Measurements from ENCODE around the gene KLK11.

The KLK11 gene, protein sequence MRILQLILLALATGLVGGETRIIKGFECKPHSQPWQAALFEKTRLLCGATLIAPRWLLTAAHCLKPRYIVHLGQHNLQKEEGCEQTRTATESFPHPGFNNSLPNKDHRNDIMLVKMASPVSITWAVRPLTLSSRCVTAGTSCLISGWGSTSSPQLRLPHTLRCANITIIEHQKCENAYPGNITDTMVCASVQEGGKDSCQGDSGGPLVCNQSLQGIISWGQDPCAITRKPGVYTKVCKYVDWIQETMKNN

DNA sequence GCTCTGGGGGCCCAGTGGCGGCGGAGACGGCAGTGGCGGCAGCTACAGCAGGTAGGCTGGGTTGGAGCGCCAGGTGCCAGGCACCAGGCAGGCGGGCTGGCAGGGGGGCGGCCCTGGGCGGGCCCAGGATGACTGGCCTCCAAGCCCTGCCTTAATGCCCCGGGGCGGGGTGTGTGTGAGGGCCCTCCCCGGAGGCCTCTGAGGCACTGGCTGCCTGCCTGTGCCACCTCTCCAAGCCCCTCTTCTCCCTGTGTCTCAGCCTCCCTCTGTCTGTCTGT lies at the start of gene KLK11:
Gene KLK11 (minus strand): TSS at position 63 of the 278 bp plus-strand sequence. CDS start 985 bp downstream, outside the sequence.
- DNase-seq: no peak

DNA sequence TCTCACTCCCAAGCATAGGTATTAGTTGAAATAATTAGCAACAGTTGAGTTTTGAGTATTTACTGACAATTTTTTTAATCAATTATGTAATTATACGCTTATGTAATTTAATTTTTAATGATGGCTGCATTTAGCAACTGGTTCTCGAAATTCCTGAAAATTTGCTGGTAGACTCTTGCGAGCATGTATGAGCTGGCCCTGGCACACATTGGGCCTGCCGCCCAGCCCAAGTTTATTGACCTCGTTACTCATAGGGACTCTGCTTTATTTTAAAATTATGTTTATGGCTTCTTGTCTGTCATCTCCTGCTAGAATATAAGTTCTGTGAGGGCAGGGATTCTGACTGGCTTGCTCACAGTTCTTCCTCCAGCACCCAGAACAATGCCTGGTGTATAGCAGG lies 49.6 kb upstream of the KLK11 start:
- no peak for DNase-seq

DNA sequence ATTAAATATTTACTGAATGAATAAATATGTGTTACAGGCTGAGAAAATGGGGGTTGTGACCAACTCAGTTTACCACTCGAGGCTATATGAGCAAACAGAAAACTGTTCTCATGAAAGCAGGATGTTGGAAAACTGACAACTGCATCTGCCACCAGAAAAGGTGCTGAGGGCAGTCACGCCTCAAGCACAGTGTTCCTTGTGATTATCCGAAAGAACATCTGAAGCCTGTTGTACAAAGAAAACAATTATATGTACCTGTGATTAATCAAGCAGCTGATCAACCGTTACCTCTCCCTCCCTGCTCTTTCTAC lies 44.6 kb upstream of the KLK11 start:
- DNase-seq: no peak

DNA sequence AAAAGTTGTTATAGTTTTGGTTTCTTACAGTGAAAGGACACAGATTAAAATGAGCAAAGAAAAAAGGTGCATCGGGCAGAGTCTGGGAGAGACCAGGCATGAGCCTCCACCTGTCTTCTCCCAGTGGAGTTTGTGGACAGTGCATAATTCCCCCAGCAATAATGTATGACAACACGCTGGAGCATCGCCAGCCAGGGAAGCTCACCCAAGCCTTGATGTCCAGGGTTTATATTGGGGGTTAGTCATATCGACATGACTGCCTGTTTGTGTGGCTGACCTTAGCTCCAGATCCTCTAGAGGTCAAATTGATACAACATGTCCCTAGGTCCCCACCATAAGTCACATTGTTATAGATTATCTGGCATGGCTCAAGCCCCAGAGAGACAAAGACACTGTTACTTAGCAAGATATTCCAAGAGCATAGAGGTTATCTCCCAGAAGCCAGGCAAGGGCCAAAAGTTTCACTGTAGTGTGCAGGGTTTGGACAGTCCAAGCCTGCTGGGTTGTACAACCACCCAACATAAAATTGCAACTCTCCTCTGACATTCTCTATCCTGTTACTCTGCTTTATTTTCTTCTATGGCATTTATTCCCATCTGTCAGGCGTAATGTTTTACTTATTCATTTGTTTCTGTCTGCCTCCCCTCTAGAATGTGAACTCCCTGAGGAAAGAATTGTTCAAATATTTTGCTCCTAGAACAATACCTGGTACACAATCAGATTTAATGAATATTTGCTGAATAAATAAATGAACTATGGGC lies 44.1 kb upstream of the KLK11 start:
- DNase-seq: no peak

DNA sequence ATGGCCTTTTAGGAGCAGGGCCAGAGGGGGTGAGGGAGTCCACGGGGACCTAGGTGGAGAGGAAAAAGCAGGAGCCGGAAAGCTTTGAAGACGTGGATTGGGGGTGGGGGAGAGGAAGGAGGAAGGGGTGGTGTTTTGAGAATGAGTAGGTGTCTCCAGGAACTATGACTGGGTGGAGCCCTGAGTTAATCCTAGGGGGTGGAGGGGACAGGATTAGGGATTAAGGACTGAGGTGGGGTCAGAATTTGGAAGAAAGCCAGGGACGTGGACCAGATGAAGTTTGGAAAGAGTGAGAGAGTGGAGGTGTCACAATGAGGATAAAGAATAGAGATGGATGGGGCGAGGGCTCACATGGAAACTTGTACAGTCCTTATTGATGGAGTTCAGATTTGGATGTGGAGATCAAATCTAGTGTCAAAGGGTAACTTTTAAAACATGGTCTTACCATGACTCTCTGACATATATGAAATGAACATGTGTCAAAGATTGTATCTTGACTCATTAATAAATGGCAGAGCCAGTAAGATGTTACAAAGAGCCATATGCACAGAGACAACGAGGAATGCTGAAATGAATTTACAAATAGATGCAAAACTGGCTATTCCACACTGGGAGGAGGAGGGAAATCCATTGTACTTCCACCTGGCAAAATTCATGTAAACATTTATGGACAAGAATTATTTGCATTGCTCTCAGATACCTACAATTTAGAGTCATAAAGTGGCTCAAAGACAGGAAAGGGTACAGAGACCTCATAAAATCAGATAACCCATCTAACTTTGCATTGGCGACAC lies 40.2 kb upstream of the KLK11 start:
- DNase-seq: no peak

DNA sequence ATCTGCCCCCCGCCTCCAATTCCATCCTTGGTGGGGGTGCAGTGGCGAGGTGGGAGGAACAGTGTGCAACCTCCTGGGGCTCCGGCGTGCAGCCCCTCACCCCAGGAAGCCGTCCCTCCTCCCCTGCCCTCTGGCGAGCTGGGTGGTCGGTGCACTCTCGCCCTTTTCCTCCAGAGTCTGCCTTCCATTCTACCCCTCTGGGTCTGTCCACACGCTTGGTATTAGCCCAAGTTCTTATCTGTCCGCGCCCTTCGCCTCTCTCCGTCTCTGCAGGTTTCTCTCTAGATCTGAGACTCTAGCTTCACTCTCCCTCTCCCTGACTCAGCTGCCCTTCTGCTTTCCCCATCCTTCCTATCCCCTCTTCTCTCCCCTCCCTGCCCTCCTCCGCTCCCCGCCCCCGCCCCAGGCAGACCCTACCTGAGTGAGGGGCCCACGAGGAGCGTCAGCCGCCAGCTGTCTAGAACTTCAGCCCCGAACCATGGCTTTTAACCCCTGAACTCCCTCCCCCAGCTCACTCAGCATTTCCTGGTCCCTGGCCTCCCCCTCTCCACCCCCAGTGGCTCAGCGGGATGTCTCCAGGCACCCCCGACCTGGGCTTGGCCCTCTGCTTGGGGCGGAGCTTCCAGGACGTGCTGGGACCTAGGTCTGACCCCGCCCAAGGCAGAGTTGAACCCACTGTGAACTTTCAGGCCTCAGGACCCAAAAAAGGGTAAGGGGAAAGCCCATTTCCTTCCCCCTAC lies 39.0 kb upstream of the KLK11 start:
- DNase-seq: no peak

DNA sequence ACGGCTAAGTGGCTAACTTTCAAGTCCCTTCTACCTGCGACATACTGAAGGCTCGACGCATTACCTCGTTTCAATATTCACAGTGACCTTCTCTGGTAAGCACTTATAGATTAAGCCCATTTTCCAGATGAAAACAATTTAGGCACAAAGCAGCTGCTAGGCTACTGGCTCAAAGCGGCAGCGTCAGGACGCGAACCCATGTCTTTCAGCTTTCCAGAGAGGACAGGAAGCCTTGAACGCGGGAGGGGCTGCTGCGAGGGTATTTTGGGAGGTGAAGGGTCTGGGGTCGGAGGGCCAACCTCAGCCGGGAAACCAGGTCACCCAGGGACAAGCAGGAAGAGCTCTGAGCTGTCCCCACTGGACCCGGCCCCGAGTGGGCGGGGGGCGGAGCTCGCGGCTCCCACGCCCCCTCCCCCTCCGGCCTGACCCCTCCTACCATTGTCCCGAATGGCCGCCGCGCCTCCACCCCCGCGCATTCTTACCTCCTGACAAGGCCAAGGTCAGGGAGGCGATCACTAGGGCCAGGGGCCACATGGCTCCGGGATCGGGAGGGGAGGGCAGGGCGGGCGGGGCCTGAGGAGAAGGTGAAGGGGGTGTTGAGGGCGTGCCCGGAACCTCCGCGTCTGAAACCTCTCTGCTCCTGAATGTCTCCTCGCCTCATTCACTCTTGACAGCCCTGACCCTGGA lies 38.3 kb upstream of the KLK11 start, which contains the start of gene KLK13:
Gene KLK13 (minus strand): TSS at position 559 of the 687 bp plus-strand sequence. CDS start 25 bp downstream, at position 534.
- no peak for DNase-seq

DNA sequence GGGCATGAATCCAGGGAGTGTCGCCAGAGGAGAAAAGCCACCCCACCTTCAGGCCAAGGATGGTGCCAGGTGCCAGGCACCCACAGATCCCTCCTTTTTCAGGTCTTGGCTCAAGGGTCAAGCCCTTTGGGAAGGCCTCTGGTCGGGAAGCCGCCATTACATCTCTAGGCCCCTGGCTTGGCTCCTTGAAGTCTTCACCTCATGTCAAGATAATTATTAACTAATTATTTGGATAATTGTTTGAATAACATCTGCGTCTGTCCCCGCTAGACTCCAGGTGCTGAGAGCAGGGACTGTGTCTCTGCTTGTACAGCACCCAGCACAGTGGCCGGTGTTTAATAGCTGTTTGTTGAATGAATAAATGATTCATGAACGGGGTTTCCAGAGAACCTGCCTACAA lies 37.2 kb upstream of the KLK11 start:
- DNase-seq: no peak

DNA sequence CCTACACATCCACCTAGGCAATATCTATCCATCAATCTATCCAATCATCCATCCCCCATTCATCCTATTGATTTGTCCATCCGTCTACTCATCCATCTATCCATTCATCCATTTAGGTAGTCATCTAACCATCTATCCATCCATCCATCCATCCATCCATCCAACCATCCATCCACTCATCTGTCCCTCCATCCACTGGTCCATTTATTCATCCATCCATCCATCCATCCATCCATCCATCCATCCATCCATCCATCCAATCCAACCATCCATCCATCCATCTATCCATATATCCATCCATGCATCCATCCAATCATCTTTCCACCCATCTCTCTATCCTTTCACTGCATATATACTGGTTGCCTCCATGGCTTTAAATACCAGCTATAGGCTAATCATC lies 34.6 kb upstream of the KLK11 start:
- no peak for DNase-seq

DNA sequence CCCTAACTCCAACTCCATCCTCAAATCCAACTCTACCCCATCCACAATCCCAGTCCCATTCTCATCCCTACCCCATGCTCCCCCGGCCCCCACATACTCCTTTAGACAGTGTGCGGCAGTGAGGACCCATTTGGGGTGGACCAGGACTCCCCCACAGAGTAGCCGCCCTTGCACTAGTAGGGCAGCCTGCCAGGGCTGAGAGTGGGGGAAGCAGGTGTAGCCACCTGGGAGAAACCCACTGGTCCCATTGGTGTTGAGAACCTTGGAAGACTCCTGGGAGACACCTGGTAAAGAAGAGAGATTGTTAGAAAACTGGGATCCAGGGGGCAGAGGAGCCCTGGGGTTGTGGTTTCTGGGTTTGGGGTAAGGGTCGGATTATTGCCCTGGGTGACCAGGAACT lies 33.9 kb upstream of the KLK11 start:
- DNase-seq: no peak

DNA sequence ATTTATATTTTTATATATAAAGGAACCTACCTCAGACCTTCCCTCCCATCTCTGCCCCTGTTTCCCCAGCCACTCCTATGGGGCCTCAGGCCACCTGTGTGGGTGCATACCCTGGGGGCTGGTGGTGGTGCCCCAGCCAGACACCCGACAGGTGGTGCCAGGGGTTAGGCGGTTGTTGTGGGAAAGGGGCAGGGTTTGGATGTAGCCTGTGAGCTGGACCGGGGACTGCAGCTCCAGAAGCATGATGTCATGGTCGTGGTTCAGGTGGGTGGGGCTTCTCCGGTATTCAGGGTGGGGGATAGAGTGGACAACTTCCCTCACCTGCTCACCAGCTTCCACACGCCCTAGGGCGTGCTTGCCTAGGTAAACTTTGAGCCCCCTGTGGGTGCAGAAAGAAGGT lies 33.3 kb upstream of the KLK11 start:
- DNase-seq: no peak

DNA sequence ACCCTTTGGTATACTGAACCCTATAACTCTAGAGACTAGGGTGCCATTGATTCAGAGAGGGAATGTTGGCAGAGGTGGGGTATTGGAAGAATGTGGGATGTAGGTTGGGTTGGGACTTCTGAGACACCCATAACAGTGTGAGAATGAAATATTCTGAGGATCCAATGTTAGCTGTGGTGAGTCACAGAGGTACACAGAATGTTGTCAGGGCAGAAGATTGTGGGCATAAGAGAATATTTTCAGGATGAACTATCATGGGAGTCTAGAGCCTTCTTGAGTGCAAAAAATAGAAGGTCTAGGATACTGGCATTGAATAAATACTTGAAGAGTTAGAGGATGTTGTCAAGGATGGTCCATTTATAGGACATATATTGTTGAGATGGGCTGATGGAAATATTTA lies 29.4 kb upstream of the KLK11 start:
- no peak for DNase-seq

DNA sequence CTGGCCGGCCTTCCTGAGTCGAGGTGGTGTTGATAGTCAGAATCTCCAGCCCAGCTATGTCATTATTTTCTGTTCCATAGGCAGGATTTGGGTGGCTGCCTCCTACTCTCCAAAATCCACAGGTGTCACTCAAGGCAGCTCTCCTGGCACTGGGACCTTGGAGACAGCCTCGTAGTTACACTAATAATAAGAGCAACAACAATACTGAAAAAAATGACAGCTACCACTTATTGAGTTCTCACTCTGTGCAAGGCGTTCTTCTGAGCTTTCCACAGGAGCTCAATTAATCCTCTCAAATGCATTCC lies 20.6 kb upstream of the KLK11 start:
- DNase-seq: no peak

DNA sequence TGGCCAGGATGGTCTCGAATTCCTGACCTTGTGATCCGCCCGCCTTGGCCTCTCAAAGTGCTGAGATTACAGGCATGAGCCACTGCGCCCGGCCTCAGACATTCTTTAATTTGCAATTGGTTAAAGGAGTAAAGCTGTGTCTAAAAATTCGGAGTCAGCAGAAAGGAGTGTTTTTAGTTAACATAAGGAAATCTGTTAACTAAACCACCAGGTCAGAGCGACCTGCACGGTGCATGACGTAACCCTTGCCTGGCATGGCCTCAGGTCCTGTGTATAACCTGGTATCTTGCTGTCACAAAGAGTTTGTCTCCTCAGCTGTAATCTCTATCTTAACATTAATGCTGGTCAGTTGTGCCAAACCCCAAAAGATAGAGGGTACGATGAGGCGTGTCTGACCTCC lies 17.9 kb upstream of the KLK11 start:
- no peak for DNase-seq

DNA sequence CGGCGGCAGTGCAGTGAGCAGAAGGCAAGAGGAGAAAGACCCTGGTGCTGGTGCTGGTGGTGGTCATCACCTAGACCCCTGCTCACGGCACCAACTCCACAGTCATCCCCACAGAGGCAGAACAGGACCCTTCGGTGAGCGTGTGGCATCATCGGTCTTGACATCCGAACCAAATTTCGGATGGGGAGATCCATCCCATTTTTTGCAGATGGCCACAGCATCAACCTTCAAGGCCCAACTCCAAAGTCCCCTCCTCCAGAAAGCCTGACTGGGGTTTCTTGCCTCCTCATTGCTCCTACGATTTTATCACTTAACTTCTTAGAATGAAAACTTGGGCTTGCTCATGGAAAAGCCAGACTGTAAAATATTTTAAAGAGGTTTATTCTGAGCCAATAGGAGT lies 17.1 kb upstream of the KLK11 start:
- no peak for DNase-seq

DNA sequence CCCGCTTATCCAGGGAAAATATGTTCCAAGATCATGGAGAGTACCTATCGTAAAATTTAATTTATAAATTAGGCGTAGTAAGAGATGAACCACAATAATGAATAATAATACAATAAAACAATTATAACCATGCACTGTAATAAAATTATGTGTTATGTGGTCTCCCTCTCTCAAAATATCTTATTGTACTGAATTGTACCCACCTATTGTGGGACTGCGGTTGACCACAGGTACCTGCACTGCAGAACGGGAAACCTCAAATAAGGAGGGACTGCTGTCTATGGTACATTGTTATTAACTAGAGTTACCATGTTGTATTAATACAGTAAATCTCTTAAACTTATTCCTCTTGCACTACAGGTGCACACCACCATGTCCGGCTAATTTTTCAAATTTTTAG lies 13.7 kb upstream of the KLK11 start:
- no peak for DNase-seq

DNA sequence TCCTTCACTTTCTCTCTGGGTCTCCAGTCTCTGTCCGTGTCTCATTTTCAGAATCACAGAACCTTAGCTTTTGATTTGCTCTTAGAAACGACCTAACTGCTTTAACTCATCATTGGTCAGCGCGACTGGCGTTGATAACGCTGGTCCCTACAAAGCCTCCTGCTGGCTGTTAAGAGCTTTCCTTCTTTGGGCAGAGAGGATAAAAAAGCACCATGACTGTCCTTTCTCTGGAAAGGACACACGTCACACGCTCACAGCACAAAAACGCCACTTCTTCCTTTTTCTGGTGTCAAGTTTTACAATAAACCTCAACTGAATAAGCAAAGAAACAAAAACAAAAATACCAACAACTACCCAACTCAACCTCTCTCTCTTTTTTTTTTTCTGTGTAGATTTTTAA lies 10.1 kb upstream of the KLK11 start:
- no peak for DNase-seq

DNA sequence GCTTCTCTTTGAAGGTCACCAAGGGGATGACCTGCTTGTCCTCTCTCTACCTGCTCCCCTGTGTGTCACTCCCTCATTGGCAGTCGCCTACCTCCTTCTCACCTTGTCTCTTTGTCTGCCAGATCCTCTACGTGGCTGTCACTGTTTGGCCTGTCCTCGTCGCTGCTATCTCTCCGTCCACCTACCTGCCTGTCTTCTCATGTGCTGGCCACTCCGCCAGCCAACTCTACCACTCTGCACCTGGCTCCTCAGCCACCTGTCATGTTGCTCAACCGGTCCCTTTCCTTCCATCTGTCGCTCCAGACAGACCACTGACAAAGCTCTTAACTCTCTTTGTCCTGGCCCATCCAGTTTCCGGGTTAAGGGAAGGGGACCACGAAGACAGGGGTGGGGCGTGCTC lies 8.3 kb upstream of the KLK11 start, which contains the start of gene KLK12:
Gene KLK12 (minus strand): TSS at position 299 of the 400 bp plus-strand sequence. CDS start 381 bp downstream, outside the sequence.
- no peak for DNase-seq

DNA sequence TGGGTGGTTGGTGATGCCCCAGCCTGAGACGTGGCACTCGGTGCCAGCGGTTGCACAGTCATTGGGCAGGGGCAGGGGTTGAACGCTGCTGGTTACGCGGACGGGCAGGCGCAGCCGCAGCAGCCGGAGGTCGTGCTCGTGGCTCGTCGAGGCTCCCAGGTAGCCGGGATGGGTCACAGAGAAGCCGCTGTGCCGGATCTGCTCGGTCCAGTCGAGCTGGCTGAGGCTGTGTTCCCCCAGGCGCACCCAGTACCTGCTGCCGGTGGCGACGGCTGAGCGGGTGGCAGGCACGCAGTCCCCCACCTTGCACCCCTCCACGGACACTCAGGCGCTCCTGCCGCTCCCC lies 5.4 kb upstream of the KLK11 start:
- no peak for DNase-seq

DNA sequence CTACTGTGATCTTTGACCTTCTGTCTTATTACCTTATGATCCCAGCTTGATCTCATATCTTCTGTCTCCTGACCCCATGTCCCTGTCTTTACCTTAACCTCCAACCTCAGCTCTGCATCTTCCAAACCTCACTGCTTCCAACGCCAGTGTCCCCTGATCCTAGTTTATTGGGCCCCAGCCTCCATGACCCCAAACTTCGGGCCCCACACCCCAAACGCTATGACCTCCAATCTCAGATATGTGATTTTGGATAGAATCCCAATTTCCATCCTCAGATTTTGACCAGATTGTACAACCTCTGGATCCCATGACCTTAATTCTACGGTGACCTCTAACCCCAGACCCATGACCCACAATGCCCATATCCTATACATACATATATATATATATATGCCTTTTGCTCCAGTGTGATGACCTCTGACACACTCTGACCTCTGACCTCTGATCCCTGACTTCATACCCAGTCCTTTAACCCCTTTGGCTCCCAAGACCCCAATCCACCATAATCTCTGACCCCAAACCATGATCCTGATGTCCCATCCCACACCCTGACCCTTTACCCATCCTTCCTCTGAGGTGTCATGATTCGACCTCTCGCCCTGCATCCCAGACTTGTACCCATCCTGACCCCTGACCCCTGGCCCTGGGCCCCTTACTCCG lies 4.9 kb upstream of the KLK11 start:
- DNase-seq: no peak

DNA sequence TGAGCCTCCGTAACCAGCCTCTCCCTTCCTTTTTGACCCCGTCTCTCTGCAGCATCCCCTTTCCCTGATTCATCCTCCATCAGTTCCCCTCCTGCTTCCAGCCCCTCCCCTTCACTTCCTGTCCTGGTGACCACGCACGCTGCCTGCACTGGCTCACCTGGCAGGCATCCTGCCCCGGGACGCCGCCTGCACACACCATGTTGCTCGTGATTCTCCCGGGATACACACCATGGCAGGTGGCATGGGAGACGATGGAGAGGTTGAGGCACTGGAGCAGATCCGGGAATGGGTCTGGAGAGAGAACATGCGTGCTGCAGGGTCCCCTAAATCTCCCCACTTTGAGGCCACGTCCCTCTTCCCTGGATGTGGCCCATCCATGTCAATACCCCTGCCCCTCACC lies 4.2 kb upstream of the KLK11 start:
- DNase-seq: no peak

DNA sequence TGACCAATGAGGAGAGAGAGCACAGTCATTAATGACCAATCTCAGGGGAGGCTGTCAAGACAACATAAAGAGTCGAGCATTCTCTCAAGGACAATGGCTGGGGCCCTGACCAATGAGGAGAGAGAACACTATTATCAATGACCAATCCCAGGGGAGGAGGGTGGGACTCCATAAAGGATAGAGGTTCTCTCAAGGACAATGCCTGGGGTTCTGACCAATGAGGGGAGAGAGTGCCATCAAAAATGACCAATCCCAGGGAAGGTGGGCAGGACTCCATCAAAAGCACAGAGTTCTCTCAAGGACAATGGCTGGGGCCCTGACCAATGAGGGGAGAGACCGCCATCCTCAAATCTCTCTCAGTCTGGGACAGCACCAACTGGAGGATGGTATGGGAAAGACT lies 3.3 kb upstream of the KLK11 start:
- no peak for DNase-seq

DNA sequence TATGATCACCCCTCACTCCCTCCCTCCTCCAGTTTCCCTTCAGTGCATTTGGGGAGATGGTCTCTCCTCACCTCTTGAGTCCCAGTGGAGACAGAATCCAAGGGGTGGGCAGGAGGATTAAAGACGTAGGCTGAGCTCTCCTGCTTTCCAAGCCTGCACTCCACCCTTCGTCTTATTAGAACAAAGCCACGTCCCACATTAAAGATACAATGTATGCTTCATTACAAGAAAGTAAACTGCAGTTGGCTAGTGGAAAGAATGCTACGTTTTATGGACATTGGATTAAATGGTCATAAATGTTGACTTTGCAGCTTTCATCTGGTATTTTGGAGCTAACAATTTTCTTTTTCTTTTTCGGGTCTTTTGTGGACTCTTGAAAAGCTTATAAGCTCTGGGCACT lies 1.5 kb upstream of the KLK11 start:
- DNase-seq: no peak
